DND-41 (cell line): ENCODE data around the gene TRIM2.

ENCODE experiments used
- ATAC-seq: fragments of 200-7000 bp; cut with Tn5 transposase; 3 replicates; pipeline ENCODE4 v1.9.1; 2021; ENCODE audit warnings: low read depth; ENCODE audit not compliant: insufficient read depth
- DNase-seq: peaks from one replicate; pipeline ENCODE4 v3.0.0-alpha.2; 2020
- H2AFZ ChIP-seq: 2 replicates; pipeline ENCODE4 v1.6.0; 2012; ENCODE audit warnings: low read depth, low read length
- H3K27ac ChIP-seq: 2 replicates; pipeline ENCODE4 v1.5.1; 2012; ENCODE audit warnings: low read length, inconsistent platforms
- H3K27me3 ChIP-seq: fragments of 200-600 bp; sonication (generic); 2 replicates; pipeline ENCODE4 v1.6.0; 2012; ENCODE audit warnings: low read length, mild to moderate bottlenecking, inconsistent platforms; ENCODE audit not compliant: insufficient read depth, poor library complexity
- H3K36me3 ChIP-seq: 2 replicates; pipeline ENCODE4 v1.5.1; 2012; ENCODE audit warnings: low read length, inconsistent platforms; ENCODE audit not compliant: insufficient read depth
- H3K4me1 ChIP-seq: 2 replicates; pipeline ENCODE4 v1.5.1; 2012; ENCODE audit warnings: mild to moderate bottlenecking, low read length; ENCODE audit not compliant: insufficient read depth
- H3K4me2 ChIP-seq: 2 replicates; pipeline ENCODE4 v1.6.0; 2012; ENCODE audit warnings: mild to moderate bottlenecking, moderate library complexity, low read length, inconsistent platforms; ENCODE audit not compliant: insufficient read depth
- H3K4me3 ChIP-seq, 2 experiments: fragments of 200-600 bp in 1 of 2; shearing (Covaris generic) in 1 of 2; 2 replicates each; pipeline ENCODE4 v1.5.1; 2012 to 2016; ENCODE audit warnings: inconsistent platforms in 2 of 2, low read length in 2 of 2, mild to moderate bottlenecking in 2 of 2, low read depth in 1 of 2, moderate library complexity in 1 of 2
- H3K79me2 ChIP-seq: 2 replicates; pipeline ENCODE4 v1.6.0; 2012; ENCODE audit warnings: low read length, inconsistent platforms; ENCODE audit not compliant: insufficient read depth
- H3K9ac ChIP-seq: 2 replicates; pipeline ENCODE4 v1.6.0; 2012; ENCODE audit warnings: low read depth, mild to moderate bottlenecking, inconsistent platforms, low read length, moderate library complexity
- H3K9me3 ChIP-seq: 2 replicates; pipeline ENCODE4 v1.5.1; 2012; ENCODE audit warnings: low read length, moderate library complexity, mild to moderate bottlenecking, inconsistent platforms; ENCODE audit not compliant: insufficient read depth, severe bottlenecking
- H4K20me1 ChIP-seq: 2 replicates; pipeline ENCODE4 v1.6.0; 2012; ENCODE audit warnings: low read length; ENCODE audit not compliant: insufficient read depth
- EZH2 ChIP-seq: IDR thresholded peaks from 3 replicates; pipeline ENCODE4 v1.6.1; 2012; ENCODE audit warnings: borderline replicate concordance, low read depth, mild to moderate bottlenecking, moderate library complexity, low read length, inconsistent platforms; ENCODE audit not compliant: severe bottlenecking
- TF ChIP-seq, protein P1 (sequence below): IDR thresholded peaks from 2 replicates; pipeline ENCODE4 v1.5.1; 2012; ENCODE audit warnings: borderline replicate concordance, low read length, moderate library complexity, mild to moderate bottlenecking; ENCODE audit not compliant: poor library complexity, severe bottlenecking; ENCODE audit errors: extremely low read depth

The TRIM2 gene

DNA sequence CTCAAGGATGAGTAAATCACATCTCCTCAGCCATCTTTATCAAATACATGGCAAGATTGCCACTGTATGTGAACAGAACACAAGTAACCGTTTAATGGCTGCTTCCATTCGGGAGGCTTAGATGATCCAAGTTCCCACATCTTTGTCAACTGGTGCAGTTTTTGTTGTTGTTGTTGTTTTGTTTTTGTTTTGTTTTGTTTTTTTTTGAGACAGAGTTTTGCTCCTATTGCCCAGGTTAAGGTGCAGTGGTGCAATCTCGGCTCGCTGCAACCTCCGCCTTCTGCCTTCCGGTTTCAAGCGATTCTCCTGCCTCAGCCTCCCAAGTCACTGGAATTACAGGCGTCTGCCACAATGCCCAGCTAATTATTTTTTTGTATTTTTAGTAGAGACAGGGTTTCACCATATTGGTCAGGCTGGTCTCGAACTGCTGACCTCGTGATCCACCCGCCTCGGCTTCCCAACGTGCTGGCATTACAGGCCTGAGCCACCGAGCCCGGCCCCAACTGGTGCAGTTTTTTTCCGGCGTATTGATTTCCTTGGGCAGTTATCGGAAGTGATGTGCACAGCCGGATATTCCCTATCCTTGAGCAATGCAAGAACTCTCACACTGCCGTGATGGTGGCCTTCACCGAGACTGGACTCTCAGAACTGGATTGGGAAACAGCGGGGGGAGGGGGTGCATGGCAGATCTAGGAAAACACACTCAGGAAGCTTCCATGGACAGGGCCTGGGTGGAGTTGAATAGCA is 29.2 kb upstream of the TRIM2 start:
- Histone ChIP-seq H3K27me3 (no peaks in the 10 kb centered on the region), H3K27ac (no peak overlapping the region), H3K4me1 (no peaks in the 10 kb centered on the region), H3K4me2 (no peak overlapping the region), H3K4me3 (no peak overlapping the region), H2AFZ (no peak overlapping the region), H3K79me2 (no peaks in the 10 kb centered on the region), H4K20me1 (no peaks in the 10 kb centered on the region), H3K9ac (no peak overlapping the region), H3K36me3 (no peaks in the 10 kb centered on the region), H3K9me3 (no peaks in the 10 kb centered on the region)
- no peak for TF ChIP-seq EZH2
- TF ChIP-seq, protein P1, sequence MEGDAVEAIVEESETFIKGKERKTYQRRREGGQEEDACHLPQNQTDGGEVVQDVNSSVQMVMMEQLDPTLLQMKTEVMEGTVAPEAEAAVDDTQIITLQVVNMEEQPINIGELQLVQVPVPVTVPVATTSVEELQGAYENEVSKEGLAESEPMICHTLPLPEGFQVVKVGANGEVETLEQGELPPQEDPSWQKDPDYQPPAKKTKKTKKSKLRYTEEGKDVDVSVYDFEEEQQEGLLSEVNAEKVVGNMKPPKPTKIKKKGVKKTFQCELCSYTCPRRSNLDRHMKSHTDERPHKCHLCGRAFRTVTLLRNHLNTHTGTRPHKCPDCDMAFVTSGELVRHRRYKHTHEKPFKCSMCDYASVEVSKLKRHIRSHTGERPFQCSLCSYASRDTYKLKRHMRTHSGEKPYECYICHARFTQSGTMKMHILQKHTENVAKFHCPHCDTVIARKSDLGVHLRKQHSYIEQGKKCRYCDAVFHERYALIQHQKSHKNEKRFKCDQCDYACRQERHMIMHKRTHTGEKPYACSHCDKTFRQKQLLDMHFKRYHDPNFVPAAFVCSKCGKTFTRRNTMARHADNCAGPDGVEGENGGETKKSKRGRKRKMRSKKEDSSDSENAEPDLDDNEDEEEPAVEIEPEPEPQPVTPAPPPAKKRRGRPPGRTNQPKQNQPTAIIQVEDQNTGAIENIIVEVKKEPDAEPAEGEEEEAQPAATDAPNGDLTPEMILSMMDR: no peak
- ATAC-seq (no peak), DNase-seq (no peak)

DNA sequence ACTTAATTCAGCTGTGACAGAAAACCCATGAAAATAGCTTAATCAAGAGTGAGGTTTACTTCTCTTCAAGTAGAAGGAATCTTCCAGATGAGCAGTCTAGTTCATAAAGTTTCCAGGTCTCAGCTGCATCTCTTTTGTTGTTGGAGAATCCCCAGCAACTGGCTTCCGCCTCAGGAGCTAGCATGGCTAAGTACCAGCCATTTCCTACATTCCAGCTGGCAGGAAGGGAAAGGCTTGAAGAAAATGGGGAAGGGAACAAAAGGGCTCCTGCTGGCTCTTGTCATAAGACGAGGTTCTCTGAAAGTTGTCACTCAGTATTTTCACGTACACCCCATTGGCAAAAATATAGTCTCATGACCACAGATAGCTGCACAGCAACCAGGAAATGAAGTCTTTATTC is 27.3 kb upstream of the TRIM2 start:
- no peaks in the 10 kb centered on the region for H3K9me3 ChIP-seq
- no peak overlapping the region for H2AFZ ChIP-seq
- TF ChIP-seq, protein P1: no peak
- TF ChIP-seq EZH2: no peak
- no peaks in the 10 kb centered on the region for H3K4me1 ChIP-seq
- H3K27ac ChIP-seq: no peak overlapping the region
- no peaks in the 10 kb centered on the region for H3K36me3 ChIP-seq
- no peaks in the 10 kb centered on the region for H3K27me3 ChIP-seq
- H3K4me3 ChIP-seq: no peak overlapping the region
- H3K4me2 ChIP-seq: no peak overlapping the region
- H3K79me2 ChIP-seq: no peaks in the 10 kb centered on the region
- no peak overlapping the region for H3K9ac ChIP-seq
- DNase-seq (no peak), ATAC-seq (no peak)
- H4K20me1 ChIP-seq: no peaks in the 10 kb centered on the region

DNA sequence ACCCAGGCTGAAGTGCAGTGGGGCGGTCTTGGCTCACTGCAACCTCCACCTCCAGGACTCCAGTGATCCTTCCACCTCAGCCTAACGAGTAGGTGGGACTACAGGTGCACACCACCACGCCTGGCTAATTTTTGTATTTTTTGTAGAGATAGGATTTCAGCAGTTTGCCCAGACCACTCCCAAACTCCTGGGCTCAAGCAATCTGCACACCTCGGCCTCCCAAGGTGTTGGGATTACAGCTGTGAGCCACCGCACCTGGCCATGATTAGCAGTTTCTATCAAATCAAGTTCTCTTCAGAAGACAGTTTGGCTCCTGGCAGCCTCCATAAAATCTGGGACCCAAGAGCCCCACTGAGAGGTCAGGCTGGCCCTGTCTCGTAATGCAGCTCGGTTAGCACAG is 26.4 kb upstream of the TRIM2 start:
- no peak for DNase-seq
- no peaks in the 10 kb centered on the region for H3K79me2 ChIP-seq
- H3K36me3 ChIP-seq: no peaks in the 10 kb centered on the region
- no peaks in the 10 kb centered on the region for H3K27me3 ChIP-seq
- TF ChIP-seq, protein P1: no peak
- H3K9ac ChIP-seq: no peak overlapping the region
- no peak overlapping the region for H3K4me3 ChIP-seq
- no peak overlapping the region for H2AFZ ChIP-seq
- no peak overlapping the region for H3K27ac ChIP-seq
- ATAC-seq: no peak
- H3K4me1 ChIP-seq: no peaks in the 10 kb centered on the region
- H4K20me1 ChIP-seq: no peaks in the 10 kb centered on the region
- H3K9me3 ChIP-seq: no peaks in the 10 kb centered on the region
- H3K4me2 ChIP-seq: no peak overlapping the region
